ENCODE results near the gene THYN1. TPM values are rescaled to one million over a fixed set of nuclear protein-coding genes. Genes with fewer than 3 reads are reported as not detected.
A peak's percentile ranks its signal among the peaks of the same experiment; 100 is the strongest.

THYN1 gene
- total and polyA plus RNA-seq, 4 donors: 30.1 to 67.4 (median 35.8) TPM

DNA sequence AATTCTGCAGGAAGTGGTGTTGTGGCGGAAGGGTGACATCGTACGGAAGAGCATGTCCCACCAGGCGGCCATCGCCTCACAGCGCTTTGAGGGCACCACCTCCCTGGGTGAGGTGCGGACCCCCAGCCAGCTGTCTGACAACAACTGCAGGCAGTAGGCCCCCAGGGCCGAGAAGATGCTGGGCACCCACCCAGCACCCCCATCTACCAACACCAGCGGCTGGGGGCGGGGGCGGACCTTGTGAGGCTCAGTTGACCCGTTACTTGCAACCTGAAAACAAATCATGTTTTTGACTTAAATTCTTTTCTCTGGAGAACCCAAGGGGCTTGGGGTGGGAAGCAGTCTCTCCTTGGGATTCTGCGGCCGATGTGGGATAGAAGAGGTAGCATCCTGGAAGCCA lies 7.7 kb downstream of the THYN1 start:
- Histone ChIP-seq H3K9ac (ENCODE audit: insufficient read depth in 1 of 2, low read length in 2 of 2) (no peak overlapping the region), H3K36me3 (ENCODE audit: control insufficient read depth in 4 of 4, insufficient read depth in 4 of 4, low read length in 4 of 4) (peaks cover 20 to 69% (median 41%) of the 10 kb centered on the region in 4 donors), H3K9me3 (ENCODE audit: control insufficient read depth in 4 of 4, insufficient read depth in 3 of 4, low read length in 3 of 4) (no peaks in the 10 kb centered on the region), H3K4me3 (no peak overlapping the region), H3K4me1 (ENCODE audit: control insufficient read depth in 5 of 5, insufficient read depth in 5 of 5, low read length in 5 of 5) (no peaks in the 10 kb centered on the region), H3K27ac (ENCODE audit: low read depth in 1 of 2, low read length in 1 of 2) (no peak overlapping the region), H3K27me3 (ENCODE audit: control insufficient read depth in 3 of 3, insufficient read depth in 3 of 3, low read length in 2 of 3) (no peaks in the 10 kb centered on the region)
- TF ChIP-seq, protein P1, sequence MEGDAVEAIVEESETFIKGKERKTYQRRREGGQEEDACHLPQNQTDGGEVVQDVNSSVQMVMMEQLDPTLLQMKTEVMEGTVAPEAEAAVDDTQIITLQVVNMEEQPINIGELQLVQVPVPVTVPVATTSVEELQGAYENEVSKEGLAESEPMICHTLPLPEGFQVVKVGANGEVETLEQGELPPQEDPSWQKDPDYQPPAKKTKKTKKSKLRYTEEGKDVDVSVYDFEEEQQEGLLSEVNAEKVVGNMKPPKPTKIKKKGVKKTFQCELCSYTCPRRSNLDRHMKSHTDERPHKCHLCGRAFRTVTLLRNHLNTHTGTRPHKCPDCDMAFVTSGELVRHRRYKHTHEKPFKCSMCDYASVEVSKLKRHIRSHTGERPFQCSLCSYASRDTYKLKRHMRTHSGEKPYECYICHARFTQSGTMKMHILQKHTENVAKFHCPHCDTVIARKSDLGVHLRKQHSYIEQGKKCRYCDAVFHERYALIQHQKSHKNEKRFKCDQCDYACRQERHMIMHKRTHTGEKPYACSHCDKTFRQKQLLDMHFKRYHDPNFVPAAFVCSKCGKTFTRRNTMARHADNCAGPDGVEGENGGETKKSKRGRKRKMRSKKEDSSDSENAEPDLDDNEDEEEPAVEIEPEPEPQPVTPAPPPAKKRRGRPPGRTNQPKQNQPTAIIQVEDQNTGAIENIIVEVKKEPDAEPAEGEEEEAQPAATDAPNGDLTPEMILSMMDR (IDR thresholded peaks at IDR 0.05; ENCODE audit: control extremely low read depth, extremely low read depth): no peak
- no peak for DNase-seq
- WGBS, 2 donors: 95 to 97% methylated on average over 14 of the region's 14 CpGs
- no peak for ATAC-seq (ENCODE audit: insufficient read depth, low FRiP score)

DNA sequence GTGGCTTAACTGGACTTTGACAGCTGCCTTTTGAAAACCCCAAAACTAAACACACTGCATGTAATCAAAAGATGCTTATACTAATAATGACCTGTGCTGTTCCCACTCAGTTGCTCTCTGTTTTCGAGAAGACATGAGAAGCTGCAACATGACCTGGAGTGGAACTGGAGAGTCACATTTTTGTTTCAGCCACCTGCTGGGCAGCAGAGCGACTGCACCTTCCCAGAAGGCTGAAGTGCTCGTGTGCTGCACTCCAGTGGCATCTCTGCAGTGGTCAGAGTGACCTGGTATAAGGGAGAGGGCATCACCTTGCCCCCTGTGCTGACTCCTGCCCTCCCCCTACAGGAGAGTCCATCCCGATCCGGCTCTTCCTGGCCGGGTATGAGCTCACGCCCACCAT lies 8.6 kb downstream of the THYN1 start:
- Histone ChIP-seq H3K27ac (ENCODE audit: low read depth in 1 of 2, low read length in 1 of 2) (no peak overlapping the region), H3K4me3 (no peak overlapping the region), H3K36me3 (ENCODE audit: control insufficient read depth in 4 of 4, insufficient read depth in 4 of 4, low read length in 4 of 4) (peaks cover 16 to 68% (median 43%) of the 10 kb centered on the region in 4 donors), H3K27me3 (ENCODE audit: control insufficient read depth in 3 of 3, insufficient read depth in 3 of 3, low read length in 2 of 3) (no peaks in the 10 kb centered on the region), H3K9me3 (ENCODE audit: control insufficient read depth in 4 of 4, insufficient read depth in 3 of 4, low read length in 3 of 4) (no peaks in the 10 kb centered on the region), H3K4me1 (ENCODE audit: control insufficient read depth in 5 of 5, insufficient read depth in 5 of 5, low read length in 5 of 5) (no peaks in the 10 kb centered on the region), H3K9ac (ENCODE audit: insufficient read depth in 1 of 2, low read length in 2 of 2) (no peak overlapping the region)
- DNase-seq (no peak), ATAC-seq (ENCODE audit: insufficient read depth, low FRiP score) (peak; percentile 37)
- WGBS, 2 donors: 63 to 72% methylated on average over 7 of the region's 7 CpGs
- TF ChIP-seq, protein P1 (IDR thresholded peaks at IDR 0.05; ENCODE audit: control extremely low read depth, extremely low read depth): no peak

DNA sequence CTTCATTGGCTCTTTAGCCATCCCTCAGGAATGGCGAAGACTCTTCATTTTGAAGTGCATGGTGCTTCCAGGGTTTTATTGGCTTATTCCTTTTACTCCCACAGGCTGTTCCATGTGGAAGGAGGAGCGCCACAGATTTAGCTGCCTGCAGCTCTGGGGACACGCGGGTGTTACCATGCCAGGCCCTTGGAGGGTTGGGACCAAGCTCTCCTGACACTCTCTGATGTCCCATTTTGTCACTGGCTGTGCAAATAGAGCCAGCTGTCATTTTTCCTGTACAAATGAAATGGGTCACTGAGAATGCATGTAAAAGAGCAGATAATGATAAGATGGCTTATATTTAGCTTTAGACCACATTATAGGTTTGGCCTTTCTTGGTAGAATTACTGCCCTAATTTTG lies 9.2 kb downstream of the THYN1 start:
- 98 to 99% methylated on average over 4 of the region's 4 CpGs for WGBS, 2 donors
- peaks cover 16 to 68% (median 43%) of the 10 kb centered on the region in 4 donors for H3K36me3 ChIP-seq (ENCODE audit: control insufficient read depth in 4 of 4, insufficient read depth in 4 of 4, low read length in 4 of 4)
- ATAC-seq (ENCODE audit: insufficient read depth, low FRiP score): no peak
- no peak for DNase-seq
- TF ChIP-seq, protein P1 (IDR thresholded peaks at IDR 0.05; ENCODE audit: control extremely low read depth, extremely low read depth): no peak
- H3K9me3 ChIP-seq (ENCODE audit: control insufficient read depth in 4 of 4, insufficient read depth in 3 of 4, low read length in 3 of 4): no peaks in the 10 kb centered on the region
- no peaks in the 10 kb centered on the region for H3K27me3 ChIP-seq (ENCODE audit: control insufficient read depth in 3 of 3, insufficient read depth in 3 of 3, low read length in 2 of 3)
- H3K9ac ChIP-seq (ENCODE audit: insufficient read depth in 1 of 2, low read length in 2 of 2): no peak overlapping the region
- H3K4me3 ChIP-seq: no peak overlapping the region
- no peak overlapping the region for H3K27ac ChIP-seq (ENCODE audit: low read depth in 1 of 2, low read length in 1 of 2)
- no peaks in the 10 kb centered on the region for H3K4me1 ChIP-seq (ENCODE audit: control insufficient read depth in 5 of 5, insufficient read depth in 5 of 5, low read length in 5 of 5)

DNA sequence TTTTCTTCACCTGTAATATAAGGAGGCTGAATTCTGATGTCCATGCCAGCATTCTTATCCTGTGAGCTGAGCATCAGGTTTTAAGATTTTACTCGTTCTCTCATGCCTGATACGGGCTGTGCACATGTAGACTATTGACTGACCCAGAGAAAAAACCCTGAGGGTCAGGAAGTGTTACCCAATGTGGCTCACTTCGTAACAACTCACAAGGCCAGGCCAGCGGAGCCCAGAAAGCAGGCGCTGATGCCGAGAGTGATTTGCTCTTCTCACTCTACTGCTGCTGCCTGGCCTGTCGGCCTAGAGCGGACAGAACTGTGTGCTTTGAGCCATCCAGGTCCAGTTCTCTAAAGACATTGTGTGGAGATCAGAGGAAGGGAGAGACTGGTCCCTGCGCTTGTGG lies 10.8 kb downstream of the THYN1 start:
- H3K27me3 ChIP-seq (ENCODE audit: control insufficient read depth in 3 of 3, insufficient read depth in 3 of 3, low read length in 2 of 3): no peaks in the 10 kb centered on the region
- H3K36me3 ChIP-seq (ENCODE audit: control insufficient read depth in 4 of 4, insufficient read depth in 4 of 4, low read length in 4 of 4): peaks cover 11 to 60% (median 40%) of the 10 kb centered on the region in 4 donors
- H3K4me3 ChIP-seq: no peak overlapping the region
- no peak overlapping the region for H3K27ac ChIP-seq (ENCODE audit: low read depth in 1 of 2, low read length in 1 of 2)
- ATAC-seq (ENCODE audit: insufficient read depth, low FRiP score) (no peak), DNase-seq (no peak)
- H3K9me3 ChIP-seq (ENCODE audit: control insufficient read depth in 4 of 4, insufficient read depth in 3 of 4, low read length in 3 of 4): no peaks in the 10 kb centered on the region
- no peak overlapping the region for H3K9ac ChIP-seq (ENCODE audit: insufficient read depth in 1 of 2, low read length in 2 of 2)
- H3K4me1 ChIP-seq (ENCODE audit: control insufficient read depth in 5 of 5, insufficient read depth in 5 of 5, low read length in 5 of 5): no peaks in the 10 kb centered on the region
- TF ChIP-seq, protein P1 (IDR thresholded peaks at IDR 0.05; ENCODE audit: control extremely low read depth, extremely low read depth): no peak
- 61 to 75% methylated on average over 9 of the region's 9 CpGs for WGBS, 2 donors
